ENCODE data around the gene ADAMTS9. TPM values are rescaled to one million over a fixed set of nuclear protein-coding genes. Genes with fewer than 3 reads are reported as not detected.

ADAMTS9 gene

GRCh38 chr3:64470436-64470835, 217.4 kb downstream of the ADAMTS9 start:
- H4K91ac ChIP-seq (ENCODE audit: low read length), result no peak overlapping the region
- H2BK120ac ChIP-seq (ENCODE audit: low read depth, low read length), result no peak overlapping the region
- no peak overlapping the region for H4K8ac ChIP-seq (ENCODE audit: low read length)
- no peaks in the 10 kb centered on the region for H3K9me3 ChIP-seq (ENCODE audit: control insufficient read depth, low read length)
- no peak overlapping the region for H2BK15ac ChIP-seq (ENCODE audit: low read depth, poor library complexity, severe bottlenecking)
- peaks cover 0 to 11% of the 10 kb centered on the region in 2 experiments for H3K27me3 ChIP-seq (ENCODE audit: control insufficient read depth in 1 of 2, insufficient read depth in 1 of 2, low read length in 2 of 2)
- no peaks in the 10 kb centered on the region for H3K4me1 ChIP-seq (ENCODE audit: control insufficient read depth, insufficient read depth, low read depth, low read length)
- H2BK5ac ChIP-seq (ENCODE audit: low read depth, low read length, poor library complexity, severe bottlenecking), result no peak overlapping the region
- H3K9ac ChIP-seq (ENCODE audit: low read length), result no peak overlapping the region
- H2AFZ ChIP-seq (ENCODE audit: low read depth, low read length), result no peak overlapping the region
- WGBS, result 97% methylated on average over 4 of the region's 5 CpGs
- H3K36me3 ChIP-seq (ENCODE audit: control insufficient read depth in 1 of 2, insufficient read depth in 2 of 2, low read depth in 1 of 2, low read length in 2 of 2), result no peaks in the 10 kb centered on the region
- H3K23ac ChIP-seq (ENCODE audit: low read length in 2 of 2), result no peak overlapping the region
- no peak for DNase-seq
- H3K18ac ChIP-seq (ENCODE audit: low read depth in 1 of 2, low read length in 2 of 2), result no peak overlapping the region
- no peak overlapping the region for H2BK12ac ChIP-seq (ENCODE audit: low read length in 2 of 2)
- no peak overlapping the region for H3K4ac ChIP-seq (ENCODE audit: low read depth in 1 of 2, low read length in 2 of 2)
- no peaks in the 10 kb centered on the region for H3K79me1 ChIP-seq (replicated peaks; ENCODE audit: low read length, poor library complexity, severe bottlenecking)
- no peak overlapping the region for H3K4me2 ChIP-seq (ENCODE audit: low read length, poor library complexity, severe bottlenecking)
- no peak overlapping the region for H2AK5ac ChIP-seq (ENCODE audit: low read length, severe bottlenecking)
- H3K4me3 ChIP-seq (ENCODE audit: insufficient read depth in 1 of 2, low read depth in 1 of 2, low read length in 2 of 2), result no peak overlapping the region
- H3K14ac ChIP-seq (ENCODE audit: low read length in 2 of 2), result no peak overlapping the region
- no peak overlapping the region for H3K27ac ChIP-seq (ENCODE audit: low read length, poor library complexity, severe bottlenecking)

GRCh38 chr3:64467255-64467944, 220.4 kb downstream of the ADAMTS9 start:
- no peak overlapping the region for H2AFZ ChIP-seq (ENCODE audit: low read depth, low read length)
- H4K91ac ChIP-seq (ENCODE audit: low read length), result no peak overlapping the region
- H3K23ac ChIP-seq (ENCODE audit: low read length in 2 of 2), result no peak overlapping the region
- H3K79me1 ChIP-seq (replicated peaks; ENCODE audit: low read length, poor library complexity, severe bottlenecking), result no peaks in the 10 kb centered on the region
- no peak overlapping the region for H2BK15ac ChIP-seq (ENCODE audit: low read depth, poor library complexity, severe bottlenecking)
- no peak for DNase-seq
- peak overlapping the region; percentile 41 for H2AK5ac ChIP-seq (ENCODE audit: low read length, severe bottlenecking)
- no peak overlapping the region for H3K4me2 ChIP-seq (ENCODE audit: low read length, poor library complexity, severe bottlenecking)
- H3K27ac ChIP-seq (ENCODE audit: low read length, poor library complexity, severe bottlenecking), result no peak overlapping the region
- H3K9me3 ChIP-seq (ENCODE audit: control insufficient read depth, low read length), result no peaks in the 10 kb centered on the region
- H2BK12ac ChIP-seq (ENCODE audit: low read length in 2 of 2), result peak overlapping the region in 1 of 2 experiments; percentile 69
- no peaks in the 10 kb centered on the region for H3K36me3 ChIP-seq (ENCODE audit: control insufficient read depth in 1 of 2, insufficient read depth in 2 of 2, low read depth in 1 of 2, low read length in 2 of 2)
- H3K4me1 ChIP-seq (ENCODE audit: control insufficient read depth, insufficient read depth, low read depth, low read length), result peaks cover 2% of the 10 kb centered on the region
- H3K4me3 ChIP-seq (ENCODE audit: insufficient read depth in 1 of 2, low read depth in 1 of 2, low read length in 2 of 2), result no peak overlapping the region
- H3K9ac ChIP-seq (ENCODE audit: low read length), result no peak overlapping the region
- no peak overlapping the region for H2BK5ac ChIP-seq (ENCODE audit: low read depth, low read length, poor library complexity, severe bottlenecking)
- H3K4ac ChIP-seq (ENCODE audit: low read depth in 1 of 2, low read length in 2 of 2), result no peak overlapping the region
- peaks cover 0 to 12% of the 10 kb centered on the region in 2 experiments for H3K27me3 ChIP-seq (ENCODE audit: control insufficient read depth in 1 of 2, insufficient read depth in 1 of 2, low read length in 2 of 2)
- no peak overlapping the region for H4K8ac ChIP-seq (ENCODE audit: low read length)
- WGBS, result 81% methylated on average over 4 of the region's 5 CpGs
- H3K14ac ChIP-seq (ENCODE audit: low read length in 2 of 2), result no peak overlapping the region
- peak overlapping the region in 1 of 2 experiments; percentile 9 for H3K18ac ChIP-seq (ENCODE audit: low read depth in 1 of 2, low read length in 2 of 2)
- no peak overlapping the region for H2BK120ac ChIP-seq (ENCODE audit: low read depth, low read length)

Small RNA genes within 50 kb of the gene (small RNA-seq; reads per million reads assigned to genes)
- gene RNU6-739P (ENCODE audit: low read depth), result not detected
